Thymus (tissue), 11 donors: ENCODE data around the gene GRM4. TPM values are rescaled to one million over a fixed set of nuclear protein-coding genes. Genes with fewer than 3 reads are reported as not detected.
A peak's percentile ranks its signal among the peaks of the same experiment; 100 is the strongest.

Experiments
- DNase-seq, 9 donors: peaks; one replicate each; pipeline ENCODE4 v3.0.0-alpha.2; 2013; ENCODE audit warnings: low spot score in 9 of 9, low read depth in 6 of 9, missing footprints in 1 of 9
- H3K27ac ChIP-seq, 2 donors: one replicate each; pipeline ENCODE4 v1.5.1; 2013; ENCODE audit warnings: control low read depth in 1 of 2, low read depth in 1 of 2, low read length in 1 of 2, mild to moderate bottlenecking in 1 of 2, moderate library complexity in 1 of 2
- H3K27me3 ChIP-seq, 2 donors: one replicate each; pipeline ENCODE4 v1.5.1; 2013; ENCODE audit warnings: low read length in 1 of 2; ENCODE audit not compliant: control insufficient read depth in 2 of 2, insufficient read depth in 1 of 2
- H3K36me3 ChIP-seq, 2 donors: one replicate each; pipeline ENCODE4 v1.5.1; 2013; ENCODE audit warnings: low read length in 1 of 2, mild to moderate bottlenecking in 1 of 2, moderate library complexity in 1 of 2; ENCODE audit not compliant: control insufficient read depth in 2 of 2, insufficient read depth in 2 of 2
- H3K4me1 ChIP-seq, 2 donors: one replicate each; pipeline ENCODE4 v1.5.1; 2013; ENCODE audit warnings: low read length in 2 of 2; ENCODE audit not compliant: control insufficient read depth in 2 of 2, insufficient read depth in 2 of 2
- H3K4me3 ChIP-seq, 2 donors: one replicate each; pipeline ENCODE4 v1.5.1; 2013; ENCODE audit warnings: low read length in 2 of 2, control low read depth in 1 of 2, mild to moderate bottlenecking in 1 of 2
- H3K9me3 ChIP-seq, 2 donors: one replicate each; pipeline ENCODE4 v1.5.1; 2013; ENCODE audit warnings: low read length in 1 of 2, mild to moderate bottlenecking in 1 of 2; ENCODE audit not compliant: control insufficient read depth in 2 of 2, insufficient read depth in 1 of 2
- WGBS: extraction: QIAGEN DNeasy Blood & Tissue Kit; methylation state at CpG from one replicate; pipeline ENCODE4 v1.1.7; 2013; 5-methylcytosine and 5-hydroxymethylcytosine counted together
- polyA plus RNA-seq: library from polyadenylated mRNA; stranded (reverse); fragments of 200-250 nt; gene quantifications from one replicate; pipeline ENCODE4 v1.2.3, GENCODE V29; 2013
- total RNA-seq: library from RNA; stranded (reverse); fragments of 120-200 nt; gene quantifications from one replicate; pipeline ENCODE4 v1.2.4, GENCODE V29; 2013
- donor health status: healthy.

Gene GRM4
- total and polyA plus RNA-seq, 2 donors = 0.14 to 0.27 TPM

DNA sequence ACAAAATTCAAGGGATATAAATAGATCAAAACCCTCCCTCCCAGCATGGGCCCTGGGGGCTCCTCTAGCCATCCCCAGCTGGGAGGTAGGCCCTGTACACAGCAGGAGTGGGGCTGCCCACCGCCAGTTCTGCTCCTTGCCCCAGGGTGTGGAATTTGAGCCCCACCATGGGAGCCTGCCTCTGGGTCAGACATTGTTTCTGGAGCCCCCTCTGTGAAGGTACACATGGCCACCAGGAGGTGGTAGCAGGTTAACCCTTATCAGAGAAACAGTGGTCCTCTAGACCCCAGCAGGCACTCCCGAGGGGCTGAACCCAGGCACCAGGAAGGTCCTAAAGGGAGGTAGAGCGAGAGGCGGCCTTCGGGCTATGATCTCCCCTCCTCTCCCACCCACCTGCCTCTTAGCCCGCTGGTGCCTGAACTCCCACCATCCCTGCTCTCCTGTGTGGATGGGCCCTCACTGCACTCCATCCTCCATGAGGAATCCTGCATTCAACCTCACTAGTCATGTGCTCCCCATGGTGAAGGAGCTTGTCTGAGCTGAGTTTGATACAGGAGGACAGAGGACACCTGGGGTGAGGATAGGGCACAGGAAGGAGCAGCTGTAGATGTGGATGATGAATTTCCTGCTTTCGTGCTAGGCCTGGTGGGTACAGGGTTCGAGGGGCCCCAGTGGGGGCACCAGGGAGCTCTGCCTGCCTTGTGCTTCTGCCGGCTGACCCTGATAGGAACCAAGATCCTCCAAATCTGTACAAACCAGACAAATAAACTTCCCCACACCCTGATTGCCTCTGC is 114.9 kb downstream of the GRM4 start:
- Histone ChIP-seq H3K4me3 (no peak overlapping the region), H3K27ac (peak overlapping the region in 1 of 2 donors; percentile 7), H3K4me1 (peaks cover 0 to 34% of the 10 kb centered on the region in 2 donors), H3K36me3 (no peaks in the 10 kb centered on the region), H3K9me3 (no peaks in the 10 kb centered on the region), H3K27me3 (peaks cover 0 to 7% of the 10 kb centered on the region in 2 donors)
- peak in 2 of 9 donors; percentile 28 to 67 for DNase-seq
- WGBS = 71% methylated on average over 9 of the region's 9 CpGs

DNA sequence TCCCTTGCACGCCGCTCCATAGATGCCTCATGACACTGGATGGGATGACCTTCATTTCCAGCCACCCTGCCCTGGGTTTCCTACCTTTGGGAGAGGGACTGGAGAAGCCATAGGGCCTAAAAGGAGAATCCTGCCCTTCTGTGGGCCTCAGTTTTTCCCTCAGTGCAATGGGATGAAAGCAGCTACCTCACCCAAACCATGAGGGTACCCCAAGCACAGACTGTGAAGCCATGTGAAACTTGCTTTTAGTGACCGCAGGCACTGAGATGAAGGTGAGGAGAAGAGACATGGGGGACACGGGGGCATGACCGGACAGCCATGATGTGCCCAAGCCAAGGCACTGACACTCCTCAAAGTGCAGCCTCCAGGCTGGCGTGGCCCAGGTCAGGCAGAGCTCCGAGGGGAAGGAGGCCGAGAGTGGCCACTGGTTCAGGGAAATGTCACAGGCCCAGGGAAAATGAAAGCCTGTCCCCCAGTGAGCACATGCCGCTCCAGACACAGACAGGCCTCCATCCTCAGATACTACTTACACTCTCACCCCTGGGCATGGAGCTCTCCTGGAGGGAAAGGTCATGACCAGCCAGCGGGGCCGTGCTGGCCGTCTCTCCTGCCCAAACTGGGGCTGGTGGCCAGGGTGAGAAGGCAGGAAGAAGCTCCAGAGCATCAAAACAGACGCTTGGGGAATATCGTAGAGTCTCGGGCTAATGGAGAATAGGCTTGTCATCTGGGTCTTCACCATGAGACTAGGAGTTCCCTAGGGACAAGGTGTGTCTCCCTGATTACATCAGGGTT is 116.2 kb downstream of the GRM4 start:
- 97% methylated on average over 15 of the region's 15 CpGs for WGBS

GRCh38 chr6:34028691-34029360 is 117.1 kb downstream of the GRM4 start:
- Histone ChIP-seq H3K9me3 (peaks cover 0 to under 1% of the 10 kb centered on the region in 2 donors), H3K4me1 (peaks cover 0 to 26% of the 10 kb centered on the region in 2 donors), H3K36me3 (no peaks in the 10 kb centered on the region), H3K4me3 (no peak overlapping the region), H3K27me3 (peaks cover 0 to 13% of the 10 kb centered on the region in 2 donors), H3K27ac (no peak overlapping the region)
- no peak for DNase-seq
- WGBS = 94% methylated on average over 18 of the region's 18 CpGs

More for the DNA sequence above, 116.2 kb downstream of the GRM4 start:
- Histone ChIP-seq H3K4me3 (no peak overlapping the region), H3K27me3 (peaks cover 0 to 12% of the 10 kb centered on the region in 2 donors), H3K9me3 (no peaks in the 10 kb centered on the region), H3K27ac (no peak overlapping the region), H3K36me3 (no peaks in the 10 kb centered on the region), H3K4me1 (peaks cover 0 to 34% of the 10 kb centered on the region in 2 donors)
- DNase-seq = no peak

DNA sequence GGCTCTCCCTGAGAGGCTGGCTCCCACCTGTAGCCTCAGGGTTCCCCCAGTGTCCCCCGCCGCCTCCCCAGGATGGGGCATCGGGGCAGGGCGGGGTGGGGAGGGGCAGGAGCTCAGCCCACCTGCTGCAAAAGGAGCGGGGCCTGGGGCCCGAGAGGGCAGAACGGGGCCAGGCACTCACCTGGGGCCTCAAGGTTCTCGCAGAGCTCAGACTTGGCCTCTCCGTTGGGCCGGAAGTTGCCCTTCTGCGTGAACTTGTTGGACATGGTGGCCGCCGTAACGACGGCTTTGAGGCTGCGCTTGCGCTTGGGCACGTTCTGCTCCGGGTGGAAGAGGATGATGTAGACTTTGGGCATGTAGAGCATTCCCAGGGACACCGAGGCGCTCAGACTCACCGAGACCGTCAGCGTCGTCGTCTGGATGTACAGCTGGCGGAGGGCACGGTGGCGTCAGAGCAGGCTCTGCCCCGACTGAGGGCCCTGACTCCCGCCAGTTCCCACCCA is 117.9 kb downstream of the GRM4 start:
- H3K9me3 ChIP-seq = peaks cover 0 to 4% of the 10 kb centered on the region in 2 donors
- H3K27ac ChIP-seq = no peak overlapping the region
- 93% methylated on average over 31 of the region's 31 CpGs for WGBS
- DNase-seq = no peak
- H3K27me3 ChIP-seq = peaks cover 0 to 13% of the 10 kb centered on the region in 2 donors
- H3K4me1 ChIP-seq = peaks cover 0 to 24% of the 10 kb centered on the region in 2 donors
- no peaks in the 10 kb centered on the region for H3K36me3 ChIP-seq
- H3K4me3 ChIP-seq = no peak overlapping the region

- Histone ChIP-seq H3K36me3 (no peaks in the 10 kb centered on the region), H3K9me3 (peaks cover 0 to 6% of the 10 kb centered on the region in 2 donors), H3K27me3 (peaks cover 0 to 18% of the 10 kb centered on the region in 2 donors), H3K4me3 (no peak overlapping the region), H3K27ac (no peak overlapping the region), H3K4me1 (peaks cover 0 to 20% of the 10 kb centered on the region in 2 donors)
- peak in 5 of 9 donors; percentile 15 to 57 (median 44) for DNase-seq
- 61% methylated on average over 17 of the region's 17 CpGs for WGBS
These were observed 118.4 kb downstream of the GRM4 start for GRCh38 chr6:34027445-34027936.

DNA sequence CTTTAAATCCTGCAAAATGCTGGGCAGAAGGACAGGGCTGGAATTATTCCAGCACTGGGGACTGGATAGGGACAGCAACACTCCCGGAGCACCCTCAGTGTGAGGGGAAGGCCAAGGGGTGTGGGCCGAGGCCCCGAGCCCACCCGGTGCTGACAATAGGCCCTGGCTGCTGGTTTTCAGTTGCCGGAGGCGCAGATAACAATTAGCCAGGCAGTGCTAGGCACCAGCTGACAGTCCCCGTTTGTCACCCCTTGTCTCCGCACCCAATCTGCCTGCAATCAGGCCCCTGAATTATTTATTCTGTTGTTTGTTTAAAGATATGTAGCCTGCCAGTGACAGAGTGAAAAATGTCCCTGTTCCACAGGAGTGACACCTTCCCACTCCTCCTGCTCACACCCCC is 120.0 kb downstream of the GRM4 start:
- Histone ChIP-seq H3K4me1 (peaks cover 0 to 4% of the 10 kb centered on the region in 2 donors), H3K9me3 (peaks cover 0 to 6% of the 10 kb centered on the region in 2 donors), H3K27me3 (peaks cover 0 to 30% of the 10 kb centered on the region in 2 donors), H3K36me3 (no peaks in the 10 kb centered on the region), H3K4me3 (no peak overlapping the region), H3K27ac (no peak overlapping the region)
- no peak for DNase-seq
- 80% methylated on average over 8 of the region's 8 CpGs for WGBS

DNA sequence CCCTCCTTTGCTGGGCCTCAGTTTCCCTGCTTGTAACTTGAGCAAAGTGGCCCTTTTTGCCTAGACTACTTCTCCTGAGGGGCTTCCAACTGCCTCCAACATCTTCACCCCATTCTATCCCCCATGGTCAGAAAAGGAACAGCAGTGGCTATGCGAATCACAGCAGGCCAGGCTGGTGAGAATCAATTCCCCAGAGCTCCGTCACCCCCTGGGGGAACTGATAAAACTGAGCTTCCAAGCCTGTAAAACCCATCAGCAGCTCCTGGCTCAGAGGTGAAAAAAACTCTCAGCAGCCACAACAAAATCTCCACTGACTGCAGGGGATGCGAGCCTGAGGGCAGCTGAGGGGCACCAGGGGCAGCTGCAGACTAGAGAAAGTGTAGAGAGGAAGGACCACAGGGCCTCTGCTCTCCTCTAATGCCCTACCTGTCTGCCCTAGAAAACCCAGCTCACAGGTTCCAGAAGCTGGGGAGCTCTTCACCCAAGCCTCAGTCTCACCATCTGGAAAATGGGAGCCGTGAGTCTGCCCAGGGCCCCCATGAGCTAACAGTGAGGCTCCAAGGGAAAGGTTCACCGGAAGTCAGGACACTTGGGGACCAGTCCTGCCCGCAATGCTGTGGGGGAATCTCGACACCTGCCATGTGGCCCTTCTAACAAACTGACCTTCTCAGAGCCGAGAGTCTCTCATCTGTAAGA is 120.6 kb downstream of the GRM4 start:
- Histone ChIP-seq H3K27ac (no peak overlapping the region), H3K4me1 (no peaks in the 10 kb centered on the region), H3K4me3 (no peak overlapping the region), H3K36me3 (no peaks in the 10 kb centered on the region), H3K27me3 (peaks cover 0 to 31% of the 10 kb centered on the region in 2 donors), H3K9me3 (peaks cover 0 to 6% of the 10 kb centered on the region in 2 donors)
- 90% methylated on average over 8 of the region's 8 CpGs for WGBS
- DNase-seq = no peak

- no peak for DNase-seq
- Histone ChIP-seq H3K9me3 (peaks cover 0 to 6% of the 10 kb centered on the region in 2 donors), H3K27ac (no peak overlapping the region), H3K27me3 (peaks cover 0 to 35% of the 10 kb centered on the region in 2 donors), H3K4me1 (no peaks in the 10 kb centered on the region), H3K36me3 (no peaks in the 10 kb centered on the region), H3K4me3 (no peak overlapping the region)
- WGBS = 87% methylated on average over 9 of the region's 9 CpGs
These were observed 123.0 kb downstream of the GRM4 start for GRCh38 chr6:34022873-34023255.
